Hypothalamus (tissue), 51 donors: ENCODE results near the gene SCARF2.
"Not testable (repeated sequence)": the region's sequence is repeated elsewhere in the genome, so short reads cannot be mapped to it uniquely, and the experiment has no call there.

Experiments
- DNase-seq, 51 donors: peaks; one replicate each; lab custom pipeline; 2025; lab: John Stamatoyannopoulos, UW

SCARF2 gene

GRCh38 chr22:20464096-20464614 lies 26.5 kb upstream of the SCARF2 start:
- DNase-seq, result no peak

GRCh38 chr22:20463324-20464095 lies 25.9 kb upstream of the SCARF2 start:
- no peak for DNase-seq

DNA sequence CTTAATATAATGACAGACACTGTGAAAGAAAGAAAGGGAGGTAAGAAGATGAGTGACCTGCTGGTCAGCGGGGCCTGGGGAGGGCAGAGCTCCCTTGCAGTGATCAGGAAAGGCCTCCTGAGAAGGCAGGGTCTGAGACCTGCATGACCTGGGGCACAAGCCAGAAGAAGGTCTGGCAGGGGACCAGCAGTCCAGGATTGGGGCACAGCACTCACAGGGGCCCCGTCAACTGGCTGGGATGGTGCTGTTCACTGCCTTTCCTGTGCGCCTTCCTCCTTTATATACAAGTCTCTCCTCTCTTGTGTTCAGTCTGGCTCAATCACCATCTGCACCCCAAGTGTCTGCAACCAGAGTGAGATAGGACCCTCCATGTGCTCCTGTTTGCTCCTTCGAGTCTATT lies 22.2 kb upstream of the SCARF2 start:
- DNase-seq, result no peak

GRCh38 chr22:20459152-20459542 lies 21.5 kb upstream of the SCARF2 start:
- DNase-seq, result no peak

DNA sequence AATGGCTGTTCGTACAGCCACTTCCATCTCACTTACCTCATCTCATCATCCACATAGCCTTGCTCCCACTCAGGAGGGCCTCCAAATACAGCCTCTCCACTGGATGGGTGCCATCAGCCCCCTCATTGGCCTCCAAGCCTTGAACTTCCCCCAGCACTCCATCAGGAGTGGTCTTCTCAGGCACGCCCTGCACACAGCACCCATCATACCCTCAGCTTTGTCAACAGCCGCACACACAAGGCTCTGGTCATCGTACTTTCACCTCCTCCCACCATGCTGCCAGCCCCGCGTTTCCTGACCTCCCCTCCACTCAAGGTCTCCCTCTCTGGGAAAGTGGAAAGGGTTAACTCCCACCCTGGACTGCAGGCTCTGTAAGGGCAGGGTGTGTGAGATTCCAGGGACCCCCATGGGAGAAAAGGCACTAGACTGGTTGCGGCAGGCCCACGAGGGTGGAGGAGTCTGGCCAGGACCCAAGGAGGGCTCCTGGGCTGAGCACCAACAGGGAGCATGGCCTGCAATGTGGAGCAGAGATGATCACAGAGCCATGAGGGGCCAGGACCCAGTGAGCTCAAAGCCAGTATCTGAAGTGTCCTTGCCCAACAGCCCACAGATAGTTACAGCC lies 21.0 kb upstream of the SCARF2 start:
- no peak for DNase-seq

DNA sequence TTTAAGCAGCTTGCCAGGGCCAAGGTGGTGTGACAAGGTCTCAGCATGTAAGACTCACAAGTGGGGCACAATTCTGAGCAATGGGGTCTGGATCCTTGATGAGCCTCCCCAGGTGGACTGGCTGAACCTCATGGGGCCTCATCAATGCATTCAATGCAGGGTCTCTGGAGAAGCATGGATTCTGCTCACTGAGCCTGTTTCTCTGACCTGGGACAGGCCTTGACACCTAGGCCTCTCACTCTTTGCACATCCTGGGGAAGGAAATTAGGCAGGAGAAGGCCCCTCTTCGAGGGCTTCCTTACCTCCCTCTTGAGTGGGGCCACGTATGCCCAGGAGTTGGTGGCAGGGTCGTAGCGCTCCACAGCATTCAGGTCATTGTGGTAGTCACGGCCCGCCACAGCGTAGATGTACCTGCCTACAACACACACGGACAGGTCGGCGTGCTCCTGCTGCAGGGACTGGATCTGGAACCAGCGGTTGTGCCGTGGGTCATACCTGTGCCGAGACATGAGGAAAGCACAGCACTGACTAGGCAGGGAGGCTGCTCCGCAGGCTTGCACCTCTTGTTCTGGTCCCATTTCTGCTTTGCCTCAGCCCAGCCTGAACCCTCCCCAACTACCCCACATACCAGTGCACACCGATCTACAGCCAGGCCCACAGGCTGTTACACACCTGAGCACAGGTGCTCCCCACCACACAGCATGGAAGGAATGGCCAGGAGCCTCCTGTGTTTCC lies 20.0 kb upstream of the SCARF2 start:
- no peak for DNase-seq

DNA sequence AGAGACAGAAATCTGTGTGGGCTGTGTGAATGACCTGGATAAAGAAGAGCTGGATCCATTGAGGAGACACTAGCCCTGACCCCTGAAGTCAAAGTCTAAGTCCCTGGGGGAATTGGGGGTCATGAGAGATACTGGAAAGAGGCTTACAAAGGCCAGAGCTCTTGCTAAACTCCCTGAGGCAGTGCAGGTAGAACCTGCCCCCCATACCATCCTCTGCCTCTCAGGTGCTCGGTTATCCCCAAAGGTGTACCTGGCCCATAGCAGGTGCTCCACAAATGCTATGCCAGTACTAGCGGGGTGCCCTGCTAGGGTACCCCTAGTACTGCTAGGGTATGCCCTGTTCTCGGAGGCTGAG lies 19.1 kb upstream of the SCARF2 start:
- DNase-seq, result no peak

- DNase-seq, result peak in 39 of 51 donors; percentile 11 to 69 (median 41)
Observed at GRCh38 chr22:20456064-20456721, 18.6 kb upstream of the SCARF2 start.

DNA sequence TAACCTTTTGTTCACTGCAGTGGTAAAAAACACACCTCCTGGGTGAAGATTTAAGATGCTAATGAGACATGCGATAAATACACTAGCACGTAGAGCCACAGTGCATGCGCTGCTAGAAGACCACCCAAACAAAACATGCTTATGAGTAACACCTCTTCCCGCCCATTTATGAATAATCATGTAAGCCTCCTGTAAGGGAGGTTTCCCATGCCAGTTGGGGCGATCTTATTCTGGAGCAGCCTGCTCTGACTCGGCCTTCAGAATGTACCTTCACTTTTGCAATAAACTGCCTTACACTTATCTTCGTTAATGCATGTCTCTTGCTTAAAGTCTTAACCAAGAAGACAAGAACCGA lies 18.1 kb upstream of the SCARF2 start:
- DNase-seq, result no peak

- no peak for DNase-seq
Observed at GRCh38 chr22:20453222-20453621, 15.6 kb upstream of the SCARF2 start.

DNA sequence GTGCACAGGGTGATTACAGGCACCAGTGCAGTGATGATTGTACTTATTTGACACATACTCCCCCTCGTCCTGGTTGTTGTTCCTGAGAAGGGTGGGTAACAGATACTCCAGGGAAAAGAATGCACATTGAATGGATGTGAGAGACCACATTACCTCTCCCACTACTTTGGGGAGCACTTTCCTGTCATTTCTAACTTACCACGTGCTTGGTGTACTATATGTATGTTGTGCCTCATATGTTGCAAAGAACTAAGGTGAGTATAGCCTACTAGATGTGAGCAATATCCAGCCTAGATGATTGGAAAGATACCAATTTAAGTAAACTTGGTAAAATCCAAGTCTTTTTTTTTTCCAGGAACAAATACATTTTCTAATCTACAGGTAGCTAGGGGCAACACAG lies 14.3 kb upstream of the SCARF2 start:
- no peak for DNase-seq

GRCh38 chr22:20451129-20451778 lies 13.6 kb upstream of the SCARF2 start:
- not testable (repeated sequence) for DNase-seq

GRCh38 chr22:20450551-20450906 lies 12.9 kb upstream of the SCARF2 start:
- no peak for DNase-seq

DNA sequence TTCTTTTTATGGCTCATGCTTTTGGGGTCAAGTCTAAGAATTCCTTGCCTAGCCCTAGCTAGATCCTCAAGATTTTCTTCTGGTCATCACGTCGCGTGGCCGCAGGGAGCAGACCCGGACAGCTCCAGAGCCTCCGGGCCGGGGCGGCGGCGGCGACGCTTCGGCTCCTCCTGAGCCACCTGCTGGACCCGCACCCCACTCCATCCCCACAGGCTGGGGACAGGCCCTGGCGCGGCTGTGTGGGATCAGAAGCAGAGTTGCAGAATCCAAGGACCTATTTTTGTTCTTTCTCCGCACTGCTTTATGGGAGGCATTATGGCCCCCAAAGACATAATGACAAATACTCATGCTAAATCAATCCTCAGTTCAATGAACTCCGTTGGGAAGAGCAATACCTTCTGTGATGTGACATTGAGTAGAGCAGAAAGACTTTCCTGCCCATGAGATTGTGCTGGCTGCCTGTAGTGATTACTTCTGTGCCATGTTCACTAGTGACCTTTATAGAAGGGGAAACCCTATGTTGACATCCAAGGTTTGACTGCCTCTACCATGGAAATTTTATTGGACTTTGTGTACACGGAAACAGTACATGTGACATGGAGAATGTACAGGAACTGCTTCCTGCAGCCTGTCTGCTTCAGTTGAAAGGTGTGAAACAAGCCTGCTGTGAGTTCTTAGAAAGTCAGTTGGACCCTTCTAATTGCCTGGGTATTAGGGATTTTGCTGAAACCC lies 12.4 kb upstream of the SCARF2 start:
- DNase-seq, result no peak

DNA sequence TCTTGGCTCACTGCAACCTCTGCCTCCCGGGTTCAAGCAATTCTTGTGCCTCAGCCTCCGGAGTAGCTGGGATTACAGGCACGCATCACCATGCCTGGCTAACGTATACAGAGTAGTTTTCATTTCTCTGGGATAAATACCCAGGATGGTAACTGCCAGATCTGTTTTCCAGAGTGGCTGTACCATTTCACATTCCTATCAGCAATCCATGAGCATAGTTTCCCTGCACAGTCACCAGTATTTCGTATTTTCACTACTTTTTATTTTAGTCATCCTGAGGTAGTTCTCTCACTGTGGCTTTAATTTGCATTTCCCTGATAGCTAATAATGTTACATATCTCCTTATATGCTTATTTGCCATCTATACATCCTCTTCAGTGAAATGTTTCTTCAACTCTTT lies 11.0 kb upstream of the SCARF2 start:
- DNase-seq, result no peak

DNA sequence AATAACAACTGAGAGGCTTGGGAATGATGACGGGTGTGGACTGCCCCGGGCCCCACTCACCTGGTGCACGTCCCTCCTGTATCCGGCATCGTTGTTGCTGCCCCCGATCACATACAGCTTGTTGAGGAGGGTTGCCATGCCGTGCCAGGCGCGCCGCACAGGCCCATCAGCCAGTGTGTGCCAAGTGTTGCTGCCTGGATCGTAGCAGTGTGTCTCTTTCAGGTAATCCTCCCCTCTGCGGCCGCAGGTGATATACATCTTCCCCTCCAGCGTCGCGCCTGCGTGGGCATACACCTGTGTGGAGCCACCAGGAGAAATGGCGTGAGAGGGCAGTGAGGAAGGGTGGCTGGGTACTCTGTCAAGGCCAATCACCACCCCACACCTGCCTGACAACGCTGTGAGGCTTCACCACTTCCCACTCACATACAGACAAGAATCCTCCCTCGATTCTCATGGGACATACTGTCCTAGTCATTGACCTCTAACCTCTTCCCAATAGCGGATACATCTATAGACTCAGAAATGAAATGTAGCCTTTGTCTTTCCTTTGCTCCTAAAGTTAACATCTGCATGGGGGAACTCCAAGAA lies 8.9 kb upstream of the SCARF2 start:
- DNase-seq, result no peak

DNA sequence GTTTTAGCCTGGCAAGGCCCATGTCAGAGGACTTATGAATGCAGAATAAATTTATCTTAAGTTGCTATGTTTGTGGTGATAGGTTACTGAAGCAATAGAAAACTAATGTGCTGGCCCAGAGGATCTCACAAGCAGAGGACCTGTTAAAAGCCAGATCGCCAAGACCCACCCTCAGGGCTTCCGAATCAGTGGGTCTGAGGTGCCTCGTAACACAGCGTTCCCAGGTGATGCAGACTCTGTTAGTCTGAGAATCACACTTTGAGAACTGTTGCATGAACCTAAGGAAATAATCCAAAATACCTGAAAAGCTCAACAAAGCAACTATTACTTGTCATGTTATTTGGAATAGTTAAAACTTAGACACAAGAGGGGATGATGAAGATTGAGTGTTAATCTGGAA lies 6.7 kb upstream of the SCARF2 start:
- no peak for DNase-seq

- no peak for DNase-seq
Observed at GRCh38 chr22:20442485-20443284, 5.1 kb upstream of the SCARF2 start.
